Measurements from ENCODE around the gene NCOA3. TPM values are rescaled to one million over a fixed set of nuclear protein-coding genes. Genes with fewer than 3 reads are reported as not detected.

NCOA3 gene
- total and polyA plus RNA-seq, 2 experiments from 2014 or later = 6.7 to 25.8 TPM

- TF ChIP-seq REST (IDR thresholded peaks at IDR 0.05; ENCODE audit: unreplicated experiment) (no peak), EZH2phosphoT487 (IDR thresholded peaks at IDR 0.05; ENCODE audit: unreplicated experiment) (no peak)
Measured at GRCh38 chr20:47479506-47479905, 22.2 kb upstream of the NCOA3 start (continued).

- H3K4me3 Mint-ChIP-seq = no peak overlapping the region
Measured at GRCh38 chr20:47480239-47480638, 21.4 kb upstream of the NCOA3 start.

More at GRCh38 chr20:47480239-47480638, 21.4 kb upstream of the NCOA3 start:
- H3K36me3 ChIP-seq (ENCODE audit: insufficient read depth) = no peaks in the 10 kb centered on the region
- H3K79me2 ChIP-seq (replicated peaks; ENCODE audit: insufficient read depth) = no peaks in the 10 kb centered on the region
- H3K9me2 ChIP-seq (ENCODE audit: insufficient read depth) = no peaks in the 10 kb centered on the region
- no peak overlapping the region for H3K27ac ChIP-seq (ENCODE audit: low read depth)
- Mint-ChIP-seq H3K4me1 (no peaks in the 10 kb centered on the region), H3K27me3 (ENCODE audit: insufficient read depth, low read depth, poor library complexity) (peaks cover 6% of the 10 kb centered on the region), H3K9me3 (no peaks in the 10 kb centered on the region), H3K27ac (no peak overlapping the region), H3K36me3 (ENCODE audit: low read depth) (no peaks in the 10 kb centered on the region)
- DNase-seq (ENCODE audit: low spot score) (no peak), ATAC-seq (no peak)
- H3K4me2 ChIP-seq = no peak overlapping the region
- H3K27me3 ChIP-seq (ENCODE audit: insufficient read depth) = no peaks in the 10 kb centered on the region
- H3F3A ChIP-seq (replicated peaks; ENCODE audit: low read depth) = no peaks in the 10 kb centered on the region
- no peak overlapping the region for H2AFZ ChIP-seq
- no peaks in the 10 kb centered on the region for H4K20me1 ChIP-seq (replicated peaks; ENCODE audit: insufficient read depth)
- H3K4me3 ChIP-seq = no peak overlapping the region
- H3K4me1 ChIP-seq (ENCODE audit: insufficient read depth) = no peaks in the 10 kb centered on the region
- TF ChIP-seq ZNF114 (CRISPR knock-in tag; IDR thresholded peaks at IDR 0.05) (no peak), REST (IDR thresholded peaks at IDR 0.05; ENCODE audit: unreplicated experiment) (no peak)

Measured in GM23338 (cell line).